Measurements from ENCODE around the gene ZEB1.

GRCh38 chr10:31317171-31317570, 1.8 kb upstream of the ZEB1 start:
- no peak for TF ChIP-seq EZH2 (IDR thresholded peaks at IDR 0.05; ENCODE audit: low read depth)
- TF ChIP-seq CTCF (conservative IDR thresholded peaks at IDR 0.05) = no peak

All from PC-9 (cell line).